Activated CD8-positive, alpha-beta T cell treated with anti-CD3 and anti-CD28 coated beads for 36 hours (primary cell): Measurements from ENCODE around the gene ZNF219. TPM values are rescaled to one million over a fixed set of nuclear protein-coding genes. Genes with fewer than 3 reads are reported as not detected.

ENCODE experiments used
- ATAC-seq: fragments of 200-7000 bp; cut with Tn5 transposase; one replicate; pipeline ENCODE4 v1.10.0; 2021; ENCODE audit warnings: mild to moderate bottlenecking, moderate library complexity
- CTCF ChIA-PET: fragments of 350-600 bp; sonication (Branson Sonifier 250); formaldehyde crosslinking; loops from one replicate; lab custom pipeline; 2021; ENCODE audit warnings: antibody characterized with exemption; lab: Charles Lee
- POLR2A ChIA-PET: fragments of 350-600 bp; sonication (Branson Sonifier 250); formaldehyde crosslinking; loops from one replicate; lab custom pipeline; 2021; ENCODE audit warnings: antibody characterized with exemption; lab: Charles Lee
- DNase-seq: peaks from one replicate; pipeline ENCODE4 v3.0.0-alpha.2; 2020
- H3K27ac Mint-ChIP-seq: one replicate; pipeline ENCODE4 v1.8.0; 2021; ENCODE audit warnings: mild to moderate bottlenecking, mixed read lengths
- H3K27me3 Mint-ChIP-seq: one replicate; pipeline ENCODE4 v1.8.0; 2021; ENCODE audit warnings: mixed read lengths
- H3K36me3 Mint-ChIP-seq: one replicate; pipeline ENCODE4 v1.8.0; 2021; ENCODE audit warnings: low read depth, mixed read lengths
- H3K4me1 Mint-ChIP-seq: one replicate; pipeline ENCODE4 v1.8.0; 2021; ENCODE audit warnings: low read depth, mixed read lengths
- H3K4me3 Mint-ChIP-seq: one replicate; pipeline ENCODE4 v1.8.0; 2021; ENCODE audit warnings: mild to moderate bottlenecking, moderate library complexity, mixed read lengths
- H3K9me3 Mint-ChIP-seq: one replicate; pipeline ENCODE4 v1.8.0; 2021; ENCODE audit warnings: mixed read lengths
- intact Hi-C: fragments of 100-400 bp; cut with micrococcal nuclease; formaldehyde crosslinking; loops from one replicate; pipeline ENCODE4 v1.10.0; 2022
- total RNA-seq, 2 experiments: library from RNA; stranded (reverse); gene quantifications; one replicate each; pipeline ENCODE4 v1.2.3, GENCODE V29; 2021
- TF ChIP-seq, protein P1 (sequence below): fragments of 200-600 bp; IDR thresholded peaks from one replicate; pipeline ENCODE4 v1.8.0; 2022; ENCODE audit warnings: antibody characterized with exemption, mild to moderate bottlenecking

ZNF219 gene
- total RNA-seq, 2 experiments from 2014 or later = 7.2 to 8.2 TPM

DNA sequence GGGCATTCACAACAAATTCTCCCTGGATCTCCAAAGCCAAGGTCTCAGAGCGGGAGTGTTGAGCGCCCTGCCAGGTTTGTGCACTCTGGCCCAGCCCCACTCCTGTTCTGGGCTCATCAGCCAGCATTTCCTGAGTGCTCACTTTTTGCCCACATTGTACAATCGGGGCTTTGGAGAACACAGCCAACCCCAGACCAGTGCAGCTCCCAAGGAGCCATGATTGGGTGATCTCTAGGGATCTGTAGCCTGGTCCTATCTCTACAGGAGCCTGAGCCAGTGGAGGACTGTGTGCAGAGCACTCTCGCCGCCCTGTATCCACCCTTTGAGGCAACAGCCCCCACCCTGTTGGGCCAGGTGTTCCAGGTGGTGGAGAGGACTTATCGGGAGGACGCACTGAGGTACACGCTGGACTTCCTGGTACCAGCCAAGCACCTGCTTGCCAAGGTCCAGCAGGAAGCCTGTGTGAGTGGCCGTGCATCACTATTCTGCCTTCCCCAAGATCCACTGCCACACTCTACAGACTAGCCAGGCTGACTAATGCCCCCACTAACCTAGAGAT, 25.6 kb downstream of the ZNF219 start:
- H3K36me3 Mint-ChIP-seq = no peaks in the 10 kb centered on the region
- DNase-seq = no peak
- H3K4me1 Mint-ChIP-seq = peaks cover 31% of the 10 kb centered on the region
- CTCF ChIA-PET = interaction anchor here (1.2 to 6.4 kb wide), 3 partner anchors 15 to 58 kb away, joined by 5 to 70 read pairs (median 32); no protein-coding TSS in a partner anchor
- intact Hi-C loops = no loop called here
- TF ChIP-seq, protein P1, sequence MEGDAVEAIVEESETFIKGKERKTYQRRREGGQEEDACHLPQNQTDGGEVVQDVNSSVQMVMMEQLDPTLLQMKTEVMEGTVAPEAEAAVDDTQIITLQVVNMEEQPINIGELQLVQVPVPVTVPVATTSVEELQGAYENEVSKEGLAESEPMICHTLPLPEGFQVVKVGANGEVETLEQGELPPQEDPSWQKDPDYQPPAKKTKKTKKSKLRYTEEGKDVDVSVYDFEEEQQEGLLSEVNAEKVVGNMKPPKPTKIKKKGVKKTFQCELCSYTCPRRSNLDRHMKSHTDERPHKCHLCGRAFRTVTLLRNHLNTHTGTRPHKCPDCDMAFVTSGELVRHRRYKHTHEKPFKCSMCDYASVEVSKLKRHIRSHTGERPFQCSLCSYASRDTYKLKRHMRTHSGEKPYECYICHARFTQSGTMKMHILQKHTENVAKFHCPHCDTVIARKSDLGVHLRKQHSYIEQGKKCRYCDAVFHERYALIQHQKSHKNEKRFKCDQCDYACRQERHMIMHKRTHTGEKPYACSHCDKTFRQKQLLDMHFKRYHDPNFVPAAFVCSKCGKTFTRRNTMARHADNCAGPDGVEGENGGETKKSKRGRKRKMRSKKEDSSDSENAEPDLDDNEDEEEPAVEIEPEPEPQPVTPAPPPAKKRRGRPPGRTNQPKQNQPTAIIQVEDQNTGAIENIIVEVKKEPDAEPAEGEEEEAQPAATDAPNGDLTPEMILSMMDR = no peak
- H3K27ac Mint-ChIP-seq = no peak overlapping the region
- peaks cover 45% of the 10 kb centered on the region for H3K27me3 Mint-ChIP-seq
- POLR2A ChIA-PET = interaction anchor here (2.5 kb wide), 1 partner anchor 31 kb away, joined by 16 read pairs; no protein-coding TSS in a partner anchor
- no peak for ATAC-seq
- H3K4me3 Mint-ChIP-seq = no peak overlapping the region
- H3K9me3 Mint-ChIP-seq = no peaks in the 10 kb centered on the region

DNA sequence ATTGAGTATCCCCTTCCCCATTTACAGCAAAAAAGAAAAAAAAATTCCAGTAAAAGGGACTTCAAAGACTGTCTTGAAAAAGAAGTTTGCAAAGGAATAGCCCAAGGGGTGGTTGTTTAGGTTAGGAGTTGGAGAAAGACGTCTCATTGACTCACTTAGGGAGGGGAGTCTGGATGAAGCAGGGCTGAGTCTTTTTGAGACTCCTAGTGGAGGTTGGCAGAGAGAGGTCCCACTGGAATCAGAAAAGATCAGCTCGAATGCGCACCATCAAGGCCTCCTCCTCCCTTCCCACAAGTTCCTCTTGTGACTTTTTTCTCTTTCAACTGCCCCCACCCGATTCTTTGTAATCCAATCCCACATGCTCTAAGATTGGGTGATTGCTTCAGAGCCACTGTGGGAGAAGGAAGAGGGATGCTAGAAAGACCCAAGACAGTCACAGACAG, 26.4 kb downstream of the ZNF219 start:
- no peak overlapping the region for H3K27ac Mint-ChIP-seq
- peaks cover 51% of the 10 kb centered on the region for H3K27me3 Mint-ChIP-seq

DNA sequence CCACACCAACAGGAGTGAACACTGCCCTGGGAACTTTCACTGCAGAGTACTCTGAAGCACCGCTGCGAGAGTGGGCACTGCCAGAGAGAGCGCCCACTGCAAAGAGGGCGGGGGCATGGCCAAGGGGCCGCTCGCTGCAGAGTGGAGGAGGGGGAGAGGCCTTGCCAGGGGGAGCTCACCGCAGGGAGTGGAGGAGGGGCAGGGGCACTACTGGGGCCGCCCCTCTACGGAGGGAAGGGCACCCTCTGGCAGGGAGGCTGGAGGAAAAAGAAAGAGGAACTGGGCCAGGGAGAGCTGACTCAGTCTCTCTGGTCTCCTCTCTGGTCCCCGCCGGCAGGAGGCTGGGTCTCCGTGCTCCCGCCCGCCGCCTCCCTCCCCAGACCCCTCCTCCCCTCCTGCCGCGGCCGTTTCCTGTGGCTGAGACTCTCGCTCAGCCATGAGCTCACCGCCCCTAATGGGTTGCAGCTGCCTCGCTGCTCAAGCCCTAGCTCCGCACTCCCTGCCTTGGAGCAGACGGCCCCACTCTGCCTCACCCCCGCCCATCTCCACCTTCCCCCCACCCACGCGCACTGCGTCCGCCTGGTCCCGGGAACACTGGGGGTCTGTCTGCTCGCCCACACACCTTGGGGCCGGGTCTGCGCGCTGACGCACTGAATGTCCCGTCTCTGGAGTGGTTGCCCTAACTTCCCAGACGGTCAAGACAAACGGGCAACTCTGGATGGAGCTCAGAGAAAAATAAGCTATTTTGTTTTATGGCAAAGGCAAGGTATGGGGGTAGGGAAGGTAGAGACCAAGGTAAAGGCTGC, 27.0 kb downstream of the ZNF219 start:
- POLR2A ChIA-PET = interaction anchor here (1.2 to 2.5 kb wide), 4 partner anchors 10 to 33 kb away, joined by 3 to 16 read pairs (median 7); no protein-coding TSS in a partner anchor
- CTCF ChIA-PET = interaction anchor here (0.7 to 6.4 kb wide), 13 partner anchors 9 to 100 kb away, joined by 3 to 70 read pairs (median 6); no protein-coding TSS in a partner anchor
- peaks cover 56% of the 10 kb centered on the region for H3K27me3 Mint-ChIP-seq
- no peaks in the 10 kb centered on the region for H3K36me3 Mint-ChIP-seq
- H3K27ac Mint-ChIP-seq = no peak overlapping the region
- DNase-seq = peak; percentile 76
- peak; percentile 76 for ATAC-seq
- no peaks in the 10 kb centered on the region for H3K9me3 Mint-ChIP-seq
- TF ChIP-seq, protein P1 = no peak
- intact Hi-C loops = no loop called here
- H3K4me3 Mint-ChIP-seq = peak overlapping the region; percentile 69
- peaks cover 31% of the 10 kb centered on the region for H3K4me1 Mint-ChIP-seq

More for the DNA sequence above, 26.4 kb downstream of the ZNF219 start:
- intact Hi-C loops = no loop called here
- H3K9me3 Mint-ChIP-seq = no peaks in the 10 kb centered on the region
- H3K4me1 Mint-ChIP-seq = peaks cover 31% of the 10 kb centered on the region
- TF ChIP-seq, protein P1 = no peak
- ATAC-seq (no peak), DNase-seq (no peak)
- POLR2A ChIA-PET = interaction anchor here (1.2 to 2.5 kb wide), 2 partner anchors 10 to 32 kb away, joined by 3 to 16 read pairs; no protein-coding TSS in a partner anchor
- H3K4me3 Mint-ChIP-seq = no peak overlapping the region
- H3K36me3 Mint-ChIP-seq = no peaks in the 10 kb centered on the region
- CTCF ChIA-PET = interaction anchor here (0.9 to 6.4 kb wide), 8 partner anchors 10 to 57 kb away, joined by 3 to 70 read pairs (median 14); no protein-coding TSS in a partner anchor

DNA sequence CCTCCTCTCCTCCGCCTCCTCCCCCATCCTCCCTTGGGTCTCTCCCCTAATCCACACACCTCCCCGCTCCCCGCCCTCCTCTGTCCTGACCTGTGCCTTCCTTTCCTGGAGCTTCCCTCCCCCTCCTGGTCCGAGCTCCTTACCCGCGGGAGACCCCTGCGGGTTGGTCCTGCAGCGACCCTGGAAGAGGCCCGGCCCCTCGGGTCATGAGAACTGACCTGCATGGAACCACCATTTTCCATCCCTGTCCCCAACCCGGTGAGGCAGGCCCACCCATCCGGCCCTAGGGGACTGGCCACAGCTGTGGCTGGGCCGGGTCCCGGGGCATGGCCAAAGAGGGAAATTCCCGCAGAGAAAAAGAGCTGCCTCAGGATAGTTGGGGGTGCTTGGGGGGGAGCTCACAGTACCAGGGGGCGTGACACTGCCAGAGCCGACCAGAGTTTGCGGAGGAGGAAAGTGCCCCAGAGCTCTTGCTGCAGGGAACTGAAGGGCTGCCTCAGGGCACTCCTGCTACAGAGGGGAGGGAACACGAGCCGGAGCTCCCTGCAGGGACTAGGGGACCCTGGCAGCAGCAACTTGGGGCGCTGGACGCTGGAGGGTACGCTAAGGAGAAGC, 27.7 kb downstream of the ZNF219 start:
- Mint-ChIP-seq H3K9me3 (no peaks in the 10 kb centered on the region), H3K4me3 (peak overlapping the region; percentile 69), H3K27ac (no peak overlapping the region), H3K36me3 (no peaks in the 10 kb centered on the region), H3K4me1 (peaks cover 31% of the 10 kb centered on the region), H3K27me3 (peaks cover 59% of the 10 kb centered on the region)
- ChIA-PET CTCF (interaction anchor here (0.7 to 6.4 kb wide), 15 partner anchors 8 to 100 kb away, joined by 3 to 70 read pairs (median 4); partner anchors contain the start of gene ZNF219), POLR2A (interaction anchor here (1.0 to 2.5 kb wide), 6 partner anchors 11 to 136 kb away, joined by 3 to 16 read pairs (median 4); no protein-coding TSS in a partner anchor)
- peak; percentile 41 for DNase-seq
- peak; percentile 17 for ATAC-seq
- intact Hi-C loops = no loop called here
- TF ChIP-seq, protein P1 = no peak
